ENCODE results near the gene DTWD1. TPM values are rescaled to one million over a fixed set of nuclear protein-coding genes. Genes with fewer than 3 reads are reported as not detected.

The DTWD1 gene
- total and polyA plus RNA-seq, 2 of the 13 experiments (the other 11 are each of a cell fraction or from before 2014, with no cell fraction given), result 12.7 to 18.3 TPM

DNA sequence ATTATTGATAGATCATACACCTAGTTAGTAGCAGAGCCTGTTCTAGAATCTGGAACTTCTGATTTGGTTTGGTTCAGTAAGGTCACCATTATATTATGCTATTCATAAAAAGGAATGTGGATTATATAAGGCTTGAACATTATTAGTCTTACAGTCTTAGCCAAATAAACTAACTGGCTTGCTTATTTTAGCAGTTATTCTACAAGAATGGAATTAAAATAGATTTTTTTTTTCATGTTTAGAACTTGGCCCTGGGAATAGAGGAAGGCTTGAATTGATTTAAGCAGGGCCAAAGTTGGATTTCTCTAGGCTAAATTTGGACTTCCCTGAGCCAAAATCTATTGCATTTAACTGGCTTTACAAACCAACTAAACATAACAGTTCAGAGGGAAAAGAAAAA, 24.4 kb downstream of the DTWD1 start:
- intact Hi-C loops (cut with micrococcal nuclease; ENCODE audit: unreplicated experiment) (no loop called here), in situ Hi-C loops (cut with HindIII; ENCODE audit: extremely low pct_ligation_motif_present, low pct_unique_long_range_greater_than_20kb) (no loop called here)
- DNase-seq (ENCODE audit: low spot score) (no peak), ATAC-seq (no peak), FAIRE-seq (no peak)
- POLR2A ChIA-PET, result no interaction called here
- TF ChIP-seq ZNF543 (CRISPR knock-in tag; IDR thresholded peaks at IDR 0.05) (no peak), SMAD9 (CRISPR knock-in tag; IDR thresholded peaks at IDR 0.05) (no peak), NFE2L2 (IDR thresholded peaks at IDR 0.05; ENCODE audit: low read length) (no peak)
- TF ChIP-seq, protein P1, sequence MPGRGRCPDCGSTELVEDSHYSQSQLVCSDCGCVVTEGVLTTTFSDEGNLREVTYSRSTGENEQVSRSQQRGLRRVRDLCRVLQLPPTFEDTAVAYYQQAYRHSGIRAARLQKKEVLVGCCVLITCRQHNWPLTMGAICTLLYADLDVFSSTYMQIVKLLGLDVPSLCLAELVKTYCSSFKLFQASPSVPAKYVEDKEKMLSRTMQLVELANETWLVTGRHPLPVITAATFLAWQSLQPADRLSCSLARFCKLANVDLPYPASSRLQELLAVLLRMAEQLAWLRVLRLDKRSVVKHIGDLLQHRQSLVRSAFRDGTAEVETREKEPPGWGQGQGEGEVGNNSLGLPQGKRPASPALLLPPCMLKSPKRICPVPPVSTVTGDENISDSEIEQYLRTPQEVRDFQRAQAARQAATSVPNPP (CRISPR knock-in tag; IDR thresholded peaks at IDR 0.05), result no peak
- TF ChIP-seq, protein P2, sequence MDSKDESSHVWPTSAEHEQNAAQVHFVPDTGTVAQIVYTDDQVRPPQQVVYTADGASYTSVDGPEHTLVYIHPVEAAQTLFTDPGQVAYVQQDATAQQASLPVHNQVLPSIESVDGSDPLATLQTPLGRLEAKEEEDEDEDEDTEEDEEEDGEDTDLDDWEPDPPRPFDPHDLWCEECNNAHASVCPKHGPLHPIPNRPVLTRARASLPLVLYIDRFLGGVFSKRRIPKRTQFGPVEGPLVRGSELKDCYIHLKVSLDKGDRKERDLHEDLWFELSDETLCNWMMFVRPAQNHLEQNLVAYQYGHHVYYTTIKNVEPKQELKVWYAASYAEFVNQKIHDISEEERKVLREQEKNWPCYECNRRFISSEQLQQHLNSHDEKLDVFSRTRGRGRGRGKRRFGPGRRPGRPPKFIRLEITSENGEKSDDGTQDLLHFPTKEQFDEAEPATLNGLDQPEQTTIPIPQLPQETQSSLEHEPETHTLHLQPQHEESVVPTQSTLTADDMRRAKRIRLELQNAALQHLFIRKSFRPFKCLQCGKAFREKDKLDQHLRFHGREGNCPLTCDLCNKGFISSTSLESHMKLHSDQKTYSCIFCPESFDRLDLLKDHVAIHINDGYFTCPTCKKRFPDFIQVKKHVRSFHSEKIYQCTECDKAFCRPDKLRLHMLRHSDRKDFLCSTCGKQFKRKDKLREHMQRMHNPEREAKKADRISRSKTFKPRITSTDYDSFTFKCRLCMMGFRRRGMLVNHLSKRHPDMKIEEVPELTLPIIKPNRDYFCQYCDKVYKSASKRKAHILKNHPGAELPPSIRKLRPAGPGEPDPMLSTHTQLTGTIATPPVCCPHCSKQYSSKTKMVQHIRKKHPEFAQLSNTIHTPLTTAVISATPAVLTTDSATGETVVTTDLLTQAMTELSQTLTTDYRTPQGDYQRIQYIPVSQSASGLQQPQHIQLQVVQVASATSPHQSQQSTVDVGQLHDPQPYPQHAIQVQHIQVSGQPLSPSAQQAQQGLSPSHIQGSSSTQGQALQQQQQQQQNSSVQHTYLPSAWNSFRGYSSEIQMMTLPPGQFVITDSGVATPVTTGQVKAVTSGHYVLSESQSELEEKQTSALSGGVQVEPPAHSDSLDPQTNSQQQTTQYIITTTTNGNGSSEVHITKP (CRISPR knock-in tag; IDR thresholded peaks at IDR 0.05; ENCODE audit: low read depth), result no peak
- CTCF ChIA-PET (ENCODE audit: low intra/inter-chr PET ratio, low total read pairs), result no interaction called here
- H4K20me1 ChIP-seq (ENCODE audit: insufficient read depth, low read length), result no peaks in the 10 kb centered on the region
- H3K9me3 ChIP-seq (ENCODE audit: low read length), result no peaks in the 10 kb centered on the region
- no TSS peak for BruUV-seq (replicated peaks)
- H3K9ac ChIP-seq (ENCODE audit: insufficient read depth, low read depth, low read length), result no peak overlapping the region
- no peaks in the 10 kb centered on the region for H3K79me2 ChIP-seq (ENCODE audit: insufficient read depth, low read length)
- no peaks in the 10 kb centered on the region for H3K27me3 ChIP-seq (ENCODE audit: control insufficient read depth in 1 of 2, insufficient read depth in 2 of 2, low read length in 2 of 2)
- no peak overlapping the region for H3K27ac ChIP-seq (ENCODE audit: extremely low read length, insufficient read depth, low read length)
- no peak overlapping the region for H3K4me3 ChIP-seq (replicated peaks in 1 of 3; ENCODE audit: insufficient read depth in 1 of 3, low read depth in 2 of 3, low read length in 3 of 3)
- H3K4me1 ChIP-seq (ENCODE audit: insufficient read depth, low read length), result no peaks in the 10 kb centered on the region
- H2AFZ ChIP-seq (ENCODE audit: low read length), result no peak overlapping the region
- 0 out of 5 replicates have a peak, but pooled peaks cover 2% of the 10 kb centered on the region in 2 experiments for H3K36me3 ChIP-seq (replicated peaks in 1 of 2; ENCODE audit: control insufficient read depth in 1 of 2, insufficient read depth in 2 of 2, low read length in 2 of 2)
- no peak overlapping the region for H3K4me2 ChIP-seq (ENCODE audit: low read depth, low read length)

Data from HepG2 (cell line).